ENCODE data around the gene PSMB5.

- TF ChIP-seq POLR2A (IDR thresholded peaks at IDR 0.05) (no peak), POLR2AphosphoS5 (IDR thresholded peaks at IDR 0.05) (no peak), EP300 (IDR thresholded peaks at IDR 0.05) (no peak)
- TF ChIP-seq, protein P1, sequence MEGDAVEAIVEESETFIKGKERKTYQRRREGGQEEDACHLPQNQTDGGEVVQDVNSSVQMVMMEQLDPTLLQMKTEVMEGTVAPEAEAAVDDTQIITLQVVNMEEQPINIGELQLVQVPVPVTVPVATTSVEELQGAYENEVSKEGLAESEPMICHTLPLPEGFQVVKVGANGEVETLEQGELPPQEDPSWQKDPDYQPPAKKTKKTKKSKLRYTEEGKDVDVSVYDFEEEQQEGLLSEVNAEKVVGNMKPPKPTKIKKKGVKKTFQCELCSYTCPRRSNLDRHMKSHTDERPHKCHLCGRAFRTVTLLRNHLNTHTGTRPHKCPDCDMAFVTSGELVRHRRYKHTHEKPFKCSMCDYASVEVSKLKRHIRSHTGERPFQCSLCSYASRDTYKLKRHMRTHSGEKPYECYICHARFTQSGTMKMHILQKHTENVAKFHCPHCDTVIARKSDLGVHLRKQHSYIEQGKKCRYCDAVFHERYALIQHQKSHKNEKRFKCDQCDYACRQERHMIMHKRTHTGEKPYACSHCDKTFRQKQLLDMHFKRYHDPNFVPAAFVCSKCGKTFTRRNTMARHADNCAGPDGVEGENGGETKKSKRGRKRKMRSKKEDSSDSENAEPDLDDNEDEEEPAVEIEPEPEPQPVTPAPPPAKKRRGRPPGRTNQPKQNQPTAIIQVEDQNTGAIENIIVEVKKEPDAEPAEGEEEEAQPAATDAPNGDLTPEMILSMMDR (IDR thresholded peaks at IDR 0.05), result no peak
Observed at GRCh38 chr14:23042162-23042965, 7.7 kb upstream of the PSMB5 start, which contains the start of gene PSMB11.
